ENCODE data around the gene EPS15. TPM values are rescaled to one million over a fixed set of nuclear protein-coding genes. Genes with fewer than 3 reads are reported as not detected.

EPS15 gene
- total and polyA plus RNA-seq, 7 donors = 9.8 to 71.9 (median 46.1) TPM

DNA sequence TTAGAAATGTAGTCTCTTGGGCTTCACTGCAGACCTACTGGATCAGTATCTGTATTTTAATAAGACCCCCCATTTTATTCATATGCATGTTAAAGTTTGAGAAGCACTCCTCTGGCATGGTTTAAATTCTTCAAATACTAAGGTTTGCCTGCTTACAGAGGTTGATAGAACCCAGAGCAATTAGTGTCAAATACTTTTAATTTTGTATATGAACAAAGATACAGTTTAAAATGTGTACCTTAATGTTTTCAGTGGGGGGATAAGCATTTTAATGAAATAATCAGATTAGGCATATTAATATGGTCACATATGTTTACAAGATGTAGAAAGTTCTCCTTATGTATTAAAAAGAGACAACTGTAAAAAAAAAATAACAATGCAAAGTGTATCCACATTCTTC is 40.4 kb upstream of the EPS15 start:
- TF ChIP-seq, protein P1, sequence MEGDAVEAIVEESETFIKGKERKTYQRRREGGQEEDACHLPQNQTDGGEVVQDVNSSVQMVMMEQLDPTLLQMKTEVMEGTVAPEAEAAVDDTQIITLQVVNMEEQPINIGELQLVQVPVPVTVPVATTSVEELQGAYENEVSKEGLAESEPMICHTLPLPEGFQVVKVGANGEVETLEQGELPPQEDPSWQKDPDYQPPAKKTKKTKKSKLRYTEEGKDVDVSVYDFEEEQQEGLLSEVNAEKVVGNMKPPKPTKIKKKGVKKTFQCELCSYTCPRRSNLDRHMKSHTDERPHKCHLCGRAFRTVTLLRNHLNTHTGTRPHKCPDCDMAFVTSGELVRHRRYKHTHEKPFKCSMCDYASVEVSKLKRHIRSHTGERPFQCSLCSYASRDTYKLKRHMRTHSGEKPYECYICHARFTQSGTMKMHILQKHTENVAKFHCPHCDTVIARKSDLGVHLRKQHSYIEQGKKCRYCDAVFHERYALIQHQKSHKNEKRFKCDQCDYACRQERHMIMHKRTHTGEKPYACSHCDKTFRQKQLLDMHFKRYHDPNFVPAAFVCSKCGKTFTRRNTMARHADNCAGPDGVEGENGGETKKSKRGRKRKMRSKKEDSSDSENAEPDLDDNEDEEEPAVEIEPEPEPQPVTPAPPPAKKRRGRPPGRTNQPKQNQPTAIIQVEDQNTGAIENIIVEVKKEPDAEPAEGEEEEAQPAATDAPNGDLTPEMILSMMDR (IDR thresholded peaks at IDR 0.05) = no peak
- Histone ChIP-seq H3K27ac (peak overlapping the region; percentile 83), H3K4me1 (peaks cover 49% of the 10 kb centered on the region), H3K36me3 (ENCODE audit: insufficient read depth in 1 of 2, low read depth in 1 of 2) (no peaks in the 10 kb centered on the region), H3K9me3 (no peaks in the 10 kb centered on the region), H3K4me3 (no peak overlapping the region), H3K27me3 (ENCODE audit: insufficient read depth in 3 of 3, low read length in 2 of 3) (no peaks in the 10 kb centered on the region)
- no peak for ATAC-seq
- DNase-seq = no peak
- intact Hi-C loops (cut with DNase I) = loop anchor here in 1 of 2 donors (5.0 kb wide), 1 partner anchor 37 kb away; no protein-coding TSS in a partner anchor

DNA sequence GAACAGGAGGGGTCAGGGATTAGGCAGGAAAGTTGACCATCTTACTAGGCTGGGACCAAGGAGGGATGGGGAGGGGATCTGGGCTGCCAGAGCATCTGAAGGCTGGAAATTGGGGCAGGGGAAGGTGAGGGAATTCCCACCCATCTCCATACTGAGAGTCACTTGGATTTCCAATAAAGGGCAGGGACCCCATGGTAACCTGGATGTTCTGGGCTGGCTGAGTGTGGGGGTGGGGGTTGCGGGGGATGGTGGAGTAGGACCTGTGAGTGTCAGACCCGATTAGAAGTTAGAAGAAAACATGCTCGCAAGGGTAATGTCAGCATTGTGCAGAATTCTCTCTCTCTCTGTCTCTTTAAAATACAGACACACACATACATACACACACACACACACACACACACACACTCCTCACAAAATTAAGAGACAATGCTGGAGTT is 40.0 kb upstream of the EPS15 start:
- H3K27ac ChIP-seq = no peak overlapping the region
- H3K27me3 ChIP-seq (ENCODE audit: insufficient read depth in 3 of 3, low read length in 2 of 3) = no peaks in the 10 kb centered on the region
- DNase-seq = no peak
- no peaks in the 10 kb centered on the region for H3K36me3 ChIP-seq (ENCODE audit: insufficient read depth in 1 of 2, low read depth in 1 of 2)
- no peak overlapping the region for H3K4me3 ChIP-seq
- H3K9me3 ChIP-seq = no peaks in the 10 kb centered on the region
- TF ChIP-seq, protein P1 (IDR thresholded peaks at IDR 0.05) = no peak
- H3K4me1 ChIP-seq = peaks cover 46% of the 10 kb centered on the region
- ATAC-seq = no peak
- intact Hi-C loops (cut with DNase I) = loop anchor here in 1 of 2 donors (5.0 kb wide), 1 partner anchor 37 kb away; no protein-coding TSS in a partner anchor
- WGBS, 3 donors = 75 to 86% (median 76%) methylated on average over 3 of the region's 3 CpGs

DNA sequence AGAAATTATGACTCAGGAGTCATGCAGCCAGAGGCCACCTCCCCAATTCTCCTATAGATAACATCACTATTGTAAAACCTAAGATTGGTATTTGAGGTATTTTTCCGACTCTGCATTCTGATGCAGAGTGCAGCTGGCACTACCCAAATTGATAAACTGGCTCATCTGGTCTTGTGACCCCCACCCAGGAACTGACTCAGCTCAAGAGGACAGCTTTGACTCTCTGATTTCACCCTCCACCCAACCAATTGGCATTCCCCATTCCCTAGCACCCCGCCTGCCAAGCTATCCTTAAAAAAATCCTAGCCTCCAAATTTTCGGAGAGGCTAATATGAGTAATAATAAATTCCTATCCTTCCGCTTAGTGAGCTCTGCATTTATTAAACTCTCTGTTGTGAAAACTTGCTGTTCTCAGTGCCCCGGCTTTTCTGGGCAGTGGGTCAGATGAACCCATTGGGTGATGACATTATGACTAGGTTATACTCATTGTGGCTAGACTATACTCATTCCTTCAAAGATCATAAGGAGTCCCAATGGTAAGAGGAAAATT is 39.4 kb upstream of the EPS15 start:
- TF ChIP-seq, protein P1 (IDR thresholded peaks at IDR 0.05) = no peak
- H3K4me3 ChIP-seq = no peak overlapping the region
- intact Hi-C loops (cut with DNase I) = loop anchor here in 1 of 2 donors (5.0 kb wide), 1 partner anchor 36 kb away; no protein-coding TSS in a partner anchor
- peaks cover 41% of the 10 kb centered on the region for H3K4me1 ChIP-seq
- no peak overlapping the region for H3K27ac ChIP-seq
- H3K9me3 ChIP-seq = no peaks in the 10 kb centered on the region
- ATAC-seq (no peak), DNase-seq (no peak)
- no peaks in the 10 kb centered on the region for H3K27me3 ChIP-seq (ENCODE audit: insufficient read depth in 3 of 3, low read length in 2 of 3)
- H3K36me3 ChIP-seq (ENCODE audit: insufficient read depth in 1 of 2, low read depth in 1 of 2) = no peaks in the 10 kb centered on the region
- WGBS, 3 donors = 81 to 88% (median 81%) methylated on average over 5 of the region's 5 CpGs

DNA sequence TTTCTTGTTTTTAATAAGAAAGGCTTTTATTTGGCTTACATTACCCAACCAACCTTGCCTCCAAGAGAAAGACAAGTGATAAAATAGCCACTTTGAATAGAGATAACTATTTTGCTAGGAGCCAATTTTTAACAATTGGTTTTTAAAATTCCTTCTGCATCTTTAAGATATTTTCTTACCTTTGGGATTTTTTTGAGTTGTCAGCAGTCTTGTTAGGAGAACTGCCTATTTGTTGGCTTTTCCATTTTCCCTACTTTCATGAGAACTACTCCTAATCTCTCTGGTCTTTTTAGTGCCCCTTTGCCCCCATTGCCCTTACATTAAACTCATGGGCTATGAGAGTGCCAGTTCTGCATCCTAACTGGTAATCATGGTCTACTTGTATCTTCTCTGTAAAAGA is 38.1 kb upstream of the EPS15 start:
- H3K27ac ChIP-seq = no peak overlapping the region
- ATAC-seq = no peak
- no peaks in the 10 kb centered on the region for H3K9me3 ChIP-seq
- no peaks in the 10 kb centered on the region for H3K27me3 ChIP-seq (ENCODE audit: insufficient read depth in 3 of 3, low read length in 2 of 3)
- H3K4me3 ChIP-seq = no peak overlapping the region
- H3K4me1 ChIP-seq = peaks cover 30% of the 10 kb centered on the region
- intact Hi-C loops (cut with DNase I) = loop anchor here in 1 of 2 donors (5.0 kb wide), 1 partner anchor 35 kb away; no protein-coding TSS in a partner anchor
- DNase-seq = no peak
- no peaks in the 10 kb centered on the region for H3K36me3 ChIP-seq (ENCODE audit: insufficient read depth in 1 of 2, low read depth in 1 of 2)
- TF ChIP-seq, protein P1 (IDR thresholded peaks at IDR 0.05) = no peak

Data from psoas muscle (tissue), 8 donors.